Endothelial cell (in vitro differentiated cells): ENCODE data around the gene ANKFN1. TPM values are rescaled to one million over a fixed set of nuclear protein-coding genes. Genes with fewer than 3 reads are reported as not detected.

Experiments used
- DNase-seq: peaks from one replicate; pipeline ENCODE4 v3.0.0; 2021; ENCODE audit warnings: low spot score
- H3K27ac Mint-ChIP-seq: one replicate; pipeline ENCODE4 v1.8.0; 2021; ENCODE audit warnings: mixed read lengths, inconsistent platforms; ENCODE audit not compliant: unreplicated experiment
- H3K27me3 Mint-ChIP-seq: one replicate; pipeline ENCODE4 v1.8.0; 2021; ENCODE audit warnings: mild to moderate bottlenecking, moderate library complexity, mixed read lengths, inconsistent platforms; ENCODE audit not compliant: unreplicated experiment
- H3K36me3 Mint-ChIP-seq: one replicate; pipeline ENCODE4 v1.8.0; 2021; ENCODE audit warnings: mild to moderate bottlenecking, low read depth, mixed read lengths, inconsistent platforms; ENCODE audit not compliant: unreplicated experiment
- H3K4me1 Mint-ChIP-seq: one replicate; pipeline ENCODE4 v1.8.0; 2021; ENCODE audit warnings: mild to moderate bottlenecking, mixed read lengths, inconsistent platforms; ENCODE audit not compliant: unreplicated experiment
- H3K4me3 Mint-ChIP-seq: one replicate; pipeline ENCODE4 v1.8.0; 2021; ENCODE audit warnings: mild to moderate bottlenecking, mixed read lengths, inconsistent platforms; ENCODE audit not compliant: unreplicated experiment
- H3K9me3 Mint-ChIP-seq: one replicate; pipeline ENCODE4 v1.8.0; 2021; ENCODE audit warnings: mixed read lengths, inconsistent platforms; ENCODE audit not compliant: unreplicated experiment
- total RNA-seq: library from RNA; stranded (reverse); fragmentation: NEBNext Ultra II Directional; extraction: Animal tissue kit (Norgen Biotek cat#: 25700); gene quantifications from one replicate; pipeline ENCODE4 v1.2.1, GENCODE V29; 2021; ENCODE audit not compliant: unreplicated experiment
- TF ChIP-seq, protein P1 (sequence below): fragments of 200-600 bp; sonication (generic); IDR thresholded peaks from one replicate; pipeline ENCODE4 v1.5.0; 2021; ENCODE audit warnings: antibody characterized with exemption; ENCODE audit not compliant: unreplicated experiment

The ANKFN1 gene
- total RNA-seq, 1 donor from 2014 or later, result not detected

- Mint-ChIP-seq H3K4me1 (no peaks in the 10 kb centered on the region), H3K9me3 (no peaks in the 10 kb centered on the region), H3K36me3 (no peaks in the 10 kb centered on the region), H3K27ac (no peak overlapping the region), H3K27me3 (peaks cover 2% of the 10 kb centered on the region), H3K4me3 (no peak overlapping the region)
- TF ChIP-seq, protein P1, sequence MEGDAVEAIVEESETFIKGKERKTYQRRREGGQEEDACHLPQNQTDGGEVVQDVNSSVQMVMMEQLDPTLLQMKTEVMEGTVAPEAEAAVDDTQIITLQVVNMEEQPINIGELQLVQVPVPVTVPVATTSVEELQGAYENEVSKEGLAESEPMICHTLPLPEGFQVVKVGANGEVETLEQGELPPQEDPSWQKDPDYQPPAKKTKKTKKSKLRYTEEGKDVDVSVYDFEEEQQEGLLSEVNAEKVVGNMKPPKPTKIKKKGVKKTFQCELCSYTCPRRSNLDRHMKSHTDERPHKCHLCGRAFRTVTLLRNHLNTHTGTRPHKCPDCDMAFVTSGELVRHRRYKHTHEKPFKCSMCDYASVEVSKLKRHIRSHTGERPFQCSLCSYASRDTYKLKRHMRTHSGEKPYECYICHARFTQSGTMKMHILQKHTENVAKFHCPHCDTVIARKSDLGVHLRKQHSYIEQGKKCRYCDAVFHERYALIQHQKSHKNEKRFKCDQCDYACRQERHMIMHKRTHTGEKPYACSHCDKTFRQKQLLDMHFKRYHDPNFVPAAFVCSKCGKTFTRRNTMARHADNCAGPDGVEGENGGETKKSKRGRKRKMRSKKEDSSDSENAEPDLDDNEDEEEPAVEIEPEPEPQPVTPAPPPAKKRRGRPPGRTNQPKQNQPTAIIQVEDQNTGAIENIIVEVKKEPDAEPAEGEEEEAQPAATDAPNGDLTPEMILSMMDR, result no peak
- DNase-seq, result no peak
Measured at GRCh38 chr17:56424543-56425044, 271.3 kb downstream of the ANKFN1 start.

GRCh38 chr17:56425483-56425882 is 272.2 kb downstream of the ANKFN1 start:
- Mint-ChIP-seq H3K9me3 (no peaks in the 10 kb centered on the region), H3K4me1 (no peaks in the 10 kb centered on the region), H3K27ac (no peak overlapping the region)

DNA sequence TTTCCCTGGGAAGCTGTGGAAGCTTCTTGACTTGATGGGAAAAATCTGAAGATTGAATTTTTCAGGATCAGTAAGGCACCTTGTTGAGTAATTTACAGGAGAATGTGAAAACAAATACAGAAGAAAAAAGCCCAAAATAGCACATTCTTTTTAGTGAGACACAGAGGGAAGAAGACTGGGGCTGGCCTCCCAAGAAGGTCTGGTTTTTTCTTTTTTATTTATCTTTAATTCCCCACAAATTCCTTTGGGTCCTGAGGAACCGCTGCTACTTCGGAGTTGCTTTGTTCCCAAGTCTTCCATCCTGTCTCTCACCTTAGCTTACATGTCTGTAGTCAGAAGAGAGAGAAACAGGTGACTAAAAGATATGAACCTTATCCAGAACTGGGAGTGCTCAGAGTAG is 273.6 kb downstream of the ANKFN1 start:
- no peak for DNase-seq
- Mint-ChIP-seq H3K27ac (no peak overlapping the region), H3K9me3 (no peaks in the 10 kb centered on the region), H3K4me1 (no peaks in the 10 kb centered on the region), H3K36me3 (no peaks in the 10 kb centered on the region), H3K4me3 (no peak overlapping the region), H3K27me3 (peaks cover 2% of the 10 kb centered on the region)
- TF ChIP-seq, protein P1, result no peak

More at GRCh38 chr17:56425483-56425882, 272.2 kb downstream of the ANKFN1 start:
- no peak for DNase-seq
- Mint-ChIP-seq H3K27me3 (peaks cover 2% of the 10 kb centered on the region), H3K4me3 (no peak overlapping the region), H3K36me3 (no peaks in the 10 kb centered on the region)
- TF ChIP-seq, protein P1, result no peak

- Mint-ChIP-seq H3K36me3 (no peaks in the 10 kb centered on the region), H3K4me1 (no peaks in the 10 kb centered on the region), H3K27ac (no peak overlapping the region), H3K27me3 (no peaks in the 10 kb centered on the region), H3K9me3 (no peaks in the 10 kb centered on the region), H3K4me3 (no peak overlapping the region)
- TF ChIP-seq, protein P1, result no peak
- no peak for DNase-seq
Measured at GRCh38 chr17:56431736-56432135, 278.5 kb downstream of the ANKFN1 start.

DNA sequence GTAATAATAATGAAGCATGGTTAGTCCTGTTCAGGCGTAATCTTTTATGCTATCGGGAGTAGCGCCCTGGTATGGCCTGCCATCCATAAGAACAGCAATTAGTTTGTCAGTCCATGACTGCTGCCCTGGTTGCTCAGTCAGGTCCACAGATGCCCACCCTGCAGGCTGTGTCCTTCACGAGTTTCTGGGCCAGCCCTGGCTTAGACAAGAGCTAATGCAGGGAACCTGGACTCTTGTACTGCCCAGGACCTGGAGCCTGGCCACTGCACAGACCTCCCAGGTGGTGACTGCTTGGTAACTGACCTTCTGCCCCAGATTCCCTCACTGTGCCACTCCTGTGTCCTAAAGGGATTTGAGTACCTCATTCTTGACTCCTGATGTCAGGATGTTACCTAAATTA is 279.2 kb downstream of the ANKFN1 start:
- Mint-ChIP-seq H3K9me3 (no peaks in the 10 kb centered on the region), H3K27ac (no peak overlapping the region), H3K36me3 (no peaks in the 10 kb centered on the region), H3K4me1 (no peaks in the 10 kb centered on the region), H3K4me3 (no peak overlapping the region), H3K27me3 (no peaks in the 10 kb centered on the region)
- TF ChIP-seq, protein P1, result no peak
- DNase-seq, result no peak
